Activated naive CD8-positive, alpha-beta T cell (primary cell): ENCODE results near the gene GPR171.

Experiments
- H3K27ac Mint-ChIP-seq: one replicate; pipeline ENCODE4 v1.8.0; 2021; ENCODE audit warnings: mixed read lengths
- H3K27me3 Mint-ChIP-seq: one replicate; pipeline ENCODE4 v1.8.0; 2021; ENCODE audit warnings: mixed read lengths
- H3K36me3 Mint-ChIP-seq: one replicate; pipeline ENCODE4 v1.8.0; 2021; ENCODE audit warnings: mixed read lengths
- H3K4me1 Mint-ChIP-seq: one replicate; pipeline ENCODE4 v1.8.0; 2021; ENCODE audit warnings: low read depth, mixed read lengths
- H3K4me3 Mint-ChIP-seq: one replicate; pipeline ENCODE4 v1.8.0; 2021; ENCODE audit warnings: mild to moderate bottlenecking, mixed read lengths
- H3K9me3 Mint-ChIP-seq: one replicate; pipeline ENCODE4 v1.8.0; 2021; ENCODE audit warnings: low read depth, mixed read lengths

Gene GPR171

GRCh38 chr3:151201051-151201730 lies 1.8 kb downstream of the GPR171 start:
- H3K9me3 Mint-ChIP-seq: no peaks in the 10 kb centered on the region
- peak overlapping the region; percentile 96 for H3K27ac Mint-ChIP-seq
- peaks cover 24% of the 10 kb centered on the region for H3K36me3 Mint-ChIP-seq
- H3K4me1 Mint-ChIP-seq: peaks cover 78% of the 10 kb centered on the region
- no peaks in the 10 kb centered on the region for H3K27me3 Mint-ChIP-seq
- peak overlapping the region; percentile 90 for H3K4me3 Mint-ChIP-seq

- Mint-ChIP-seq H3K4me3 (peak overlapping the region; percentile 90), H3K4me1 (peaks cover 76% of the 10 kb centered on the region), H3K9me3 (no peaks in the 10 kb centered on the region), H3K27ac (peak overlapping the region; percentile 96), H3K36me3 (peaks cover 24% of the 10 kb centered on the region), H3K27me3 (no peaks in the 10 kb centered on the region)
Observed at GRCh38 chr3:151200586-151200985, 2.4 kb downstream of the GPR171 start.

- H3K4me1 Mint-ChIP-seq: peaks cover 68% of the 10 kb centered on the region
- H3K9me3 Mint-ChIP-seq: no peaks in the 10 kb centered on the region
- peaks cover 24% of the 10 kb centered on the region for H3K36me3 Mint-ChIP-seq
- peak overlapping the region; percentile 96 for H3K27ac Mint-ChIP-seq
- peak overlapping the region; percentile 90 for H3K4me3 Mint-ChIP-seq
- no peaks in the 10 kb centered on the region for H3K27me3 Mint-ChIP-seq
Observed at GRCh38 chr3:151199554-151200438, 3.2 kb downstream of the GPR171 start.

- Mint-ChIP-seq H3K4me1 (peaks cover 59% of the 10 kb centered on the region), H3K27me3 (no peaks in the 10 kb centered on the region), H3K27ac (peak overlapping the region; percentile 96), H3K36me3 (peaks cover 24% of the 10 kb centered on the region), H3K9me3 (no peaks in the 10 kb centered on the region), H3K4me3 (peak overlapping the region; percentile 90)
Observed at GRCh38 chr3:151198849-151199248, 4.2 kb downstream of the GPR171 start.

DNA sequence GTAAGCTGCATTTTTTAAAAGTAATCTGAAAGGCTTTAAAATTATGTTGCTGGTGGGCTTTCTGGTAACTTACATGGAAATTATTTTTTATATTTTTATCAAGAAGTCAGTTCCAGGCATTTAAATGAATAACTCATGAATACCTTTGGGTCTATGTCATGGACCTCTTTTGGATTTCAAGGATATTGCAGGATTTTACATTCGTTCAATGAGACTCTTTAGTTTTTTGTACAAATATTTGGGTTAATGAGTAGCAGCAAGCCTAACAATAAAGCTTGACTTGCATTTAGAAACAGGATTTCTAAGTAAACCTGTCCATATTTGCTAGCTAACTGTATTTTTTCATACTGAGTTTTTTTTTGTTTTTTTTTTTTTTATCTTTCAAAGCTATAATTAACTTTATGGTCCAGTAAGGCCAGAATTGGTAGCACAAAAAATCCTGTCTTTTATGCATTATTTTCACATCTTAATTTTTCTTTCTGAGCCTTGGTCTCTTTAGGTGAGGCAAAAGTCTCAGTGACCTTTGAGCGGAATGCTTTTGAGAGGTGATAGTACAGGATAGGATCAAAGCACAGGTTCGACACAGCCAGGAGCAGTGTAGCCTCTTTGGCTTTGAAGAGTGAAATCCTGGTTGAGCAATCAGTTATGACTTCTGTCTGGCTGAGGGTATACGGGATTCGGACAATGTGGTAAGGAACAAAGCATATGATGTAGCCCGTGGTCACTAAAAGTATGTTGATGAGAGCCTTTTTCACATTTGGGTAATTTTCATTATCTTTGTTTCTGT lies 4.8 kb downstream of the GPR171 start:
- Mint-ChIP-seq H3K27ac (peak overlapping the region; percentile 96), H3K36me3 (peaks cover 26% of the 10 kb centered on the region), H3K4me1 (peaks cover 54% of the 10 kb centered on the region), H3K9me3 (no peaks in the 10 kb centered on the region), H3K4me3 (peak overlapping the region; percentile 90), H3K27me3 (no peaks in the 10 kb centered on the region)

DNA sequence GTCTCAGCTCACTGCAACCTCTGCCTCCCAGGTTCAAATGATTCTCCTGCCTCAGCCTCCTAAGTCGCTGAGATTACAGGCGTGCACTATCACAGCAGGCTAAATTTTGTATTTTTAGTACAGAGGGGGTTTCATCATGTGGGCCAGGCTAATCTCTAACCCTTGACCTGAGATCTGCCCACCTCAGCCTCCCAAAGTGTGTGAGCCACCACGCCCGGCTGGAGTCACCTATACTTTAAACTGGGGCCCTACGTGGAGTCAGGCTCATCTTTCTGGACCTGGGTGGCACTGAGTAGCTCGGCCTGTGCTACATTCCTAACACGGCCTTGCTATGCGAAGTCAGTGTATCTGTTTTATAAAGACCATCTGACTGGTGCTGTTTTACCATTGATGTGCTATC lies 5.8 kb downstream of the GPR171 start:
- H3K27ac Mint-ChIP-seq: no peak overlapping the region
- H3K36me3 Mint-ChIP-seq: peaks cover 28% of the 10 kb centered on the region

DNA sequence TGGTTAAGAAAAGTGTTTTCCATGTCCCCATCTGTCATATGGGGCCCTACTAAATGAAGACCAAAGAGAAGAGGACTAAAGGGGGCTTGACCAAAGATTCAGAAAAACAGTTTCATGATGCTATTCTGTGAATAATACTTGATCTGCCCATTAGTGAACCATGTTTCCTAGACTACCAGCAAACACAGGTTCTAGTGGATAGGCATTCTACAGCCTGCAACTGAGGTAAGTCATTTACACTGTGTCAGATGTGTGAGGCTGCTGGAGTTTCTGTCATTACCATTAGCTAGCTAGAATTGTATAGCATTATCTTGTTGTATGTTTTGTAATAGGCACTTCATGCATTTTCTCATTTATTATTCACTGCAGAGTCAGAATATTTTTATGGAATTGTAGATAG lies 6.6 kb downstream of the GPR171 start:
- Mint-ChIP-seq H3K27me3 (no peaks in the 10 kb centered on the region), H3K27ac (no peak overlapping the region), H3K4me3 (no peak overlapping the region), H3K9me3 (no peaks in the 10 kb centered on the region), H3K4me1 (peaks cover 44% of the 10 kb centered on the region), H3K36me3 (peaks cover 26% of the 10 kb centered on the region)

More for the DNA sequence above, 5.8 kb downstream of the GPR171 start:
- Mint-ChIP-seq H3K27me3 (no peaks in the 10 kb centered on the region), H3K4me1 (peaks cover 50% of the 10 kb centered on the region), H3K4me3 (no peak overlapping the region), H3K9me3 (no peaks in the 10 kb centered on the region)

- H3K27ac Mint-ChIP-seq: peak overlapping the region; percentile 18
- peaks cover 22% of the 10 kb centered on the region for H3K36me3 Mint-ChIP-seq
- H3K4me3 Mint-ChIP-seq: no peak overlapping the region
- peaks cover 45% of the 10 kb centered on the region for H3K4me1 Mint-ChIP-seq
- no peaks in the 10 kb centered on the region for H3K27me3 Mint-ChIP-seq
- H3K9me3 Mint-ChIP-seq: peaks cover 3% of the 10 kb centered on the region
Observed at GRCh38 chr3:151195826-151196225, 7.2 kb downstream of the GPR171 start.

DNA sequence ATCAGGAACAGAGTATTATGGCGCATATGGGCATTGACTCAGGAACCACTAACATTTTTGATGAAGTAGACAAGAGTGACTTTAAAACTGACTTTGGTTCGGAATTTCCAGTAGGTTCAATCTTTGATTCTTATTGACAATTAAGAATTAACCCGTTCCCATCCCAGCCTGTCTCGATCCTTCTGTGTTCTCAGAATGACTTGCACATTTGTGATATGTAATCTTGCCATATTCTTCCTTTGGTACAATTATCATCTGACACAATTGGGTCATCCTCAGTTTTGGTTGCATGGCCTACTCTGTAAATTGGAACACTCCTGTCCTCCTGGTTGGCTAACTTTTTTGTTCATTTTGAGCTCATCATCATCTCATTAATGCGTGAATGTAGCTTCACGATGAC lies 10.5 kb downstream of the GPR171 start:
- Mint-ChIP-seq H3K9me3 (peaks cover 6% of the 10 kb centered on the region), H3K27ac (no peak overlapping the region), H3K4me1 (peaks cover 33% of the 10 kb centered on the region), H3K27me3 (no peaks in the 10 kb centered on the region), H3K4me3 (no peak overlapping the region), H3K36me3 (peaks cover 3% of the 10 kb centered on the region)

- Mint-ChIP-seq H3K4me1 (peaks cover 28% of the 10 kb centered on the region), H3K4me3 (no peak overlapping the region), H3K9me3 (peaks cover 6% of the 10 kb centered on the region), H3K36me3 (peaks cover 3% of the 10 kb centered on the region), H3K27ac (peak overlapping the region; percentile 92), H3K27me3 (no peaks in the 10 kb centered on the region)
Observed at GRCh38 chr3:151191095-151191494, 11.9 kb downstream of the GPR171 start.

DNA sequence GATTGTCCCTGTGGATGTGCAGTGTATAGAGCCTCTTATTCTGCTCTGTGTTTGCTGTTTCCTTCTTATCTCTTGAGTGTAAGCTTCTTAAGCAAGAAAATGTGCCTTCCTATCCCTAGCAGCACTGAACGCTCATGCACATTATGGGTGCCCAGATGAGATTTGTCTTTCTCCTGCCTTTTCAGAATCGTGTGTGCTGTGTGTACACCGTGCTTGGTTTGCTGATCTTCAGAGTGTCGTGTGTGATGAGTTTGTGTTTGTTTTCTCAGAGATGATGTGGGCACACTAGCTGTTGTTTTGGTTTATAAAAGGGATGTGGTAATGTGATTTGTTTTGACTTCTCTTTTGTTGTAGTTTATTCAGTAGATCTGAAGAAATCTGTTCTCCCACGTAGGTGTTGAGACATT lies 19.7 kb downstream of the GPR171 start:
- Mint-ChIP-seq H3K4me3 (peak overlapping the region; percentile 70), H3K36me3 (no peaks in the 10 kb centered on the region), H3K27me3 (no peaks in the 10 kb centered on the region), H3K4me1 (peaks cover 27% of the 10 kb centered on the region), H3K9me3 (no peaks in the 10 kb centered on the region), H3K27ac (peak overlapping the region; percentile 38)

- no peaks in the 10 kb centered on the region for H3K9me3 Mint-ChIP-seq
- H3K27ac Mint-ChIP-seq: peak overlapping the region; percentile 4
- no peaks in the 10 kb centered on the region for H3K36me3 Mint-ChIP-seq
- H3K4me3 Mint-ChIP-seq: no peak overlapping the region
- H3K27me3 Mint-ChIP-seq: no peaks in the 10 kb centered on the region
- H3K4me1 Mint-ChIP-seq: peaks cover 27% of the 10 kb centered on the region
Observed at GRCh38 chr3:151182349-151183079, 20.5 kb downstream of the GPR171 start.

- no peak overlapping the region for H3K4me3 Mint-ChIP-seq
- no peaks in the 10 kb centered on the region for H3K27me3 Mint-ChIP-seq
- no peak overlapping the region for H3K27ac Mint-ChIP-seq
- peaks cover 17% of the 10 kb centered on the region for H3K4me1 Mint-ChIP-seq
- H3K36me3 Mint-ChIP-seq: no peaks in the 10 kb centered on the region
- no peaks in the 10 kb centered on the region for H3K9me3 Mint-ChIP-seq
Observed at GRCh38 chr3:151178208-151178845, 24.7 kb downstream of the GPR171 start.

DNA sequence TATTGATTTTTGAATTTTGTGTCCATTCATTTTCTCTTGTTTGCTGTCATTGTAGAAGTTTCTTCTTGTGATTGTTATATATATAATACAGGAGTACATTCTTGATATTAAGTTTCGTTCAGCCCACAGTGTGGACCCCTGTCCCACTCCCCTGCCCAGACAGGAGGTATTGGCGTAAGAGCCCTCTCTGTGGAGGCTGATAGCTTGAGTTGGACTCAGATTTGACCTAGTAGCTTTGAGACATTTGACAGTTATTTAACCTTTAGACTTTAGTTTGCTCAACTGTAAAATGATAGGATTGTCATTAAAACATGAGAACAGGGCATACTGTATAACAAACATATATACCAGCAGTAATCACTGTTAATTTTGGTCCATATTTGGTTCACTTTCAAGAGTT lies 27.1 kb downstream of the GPR171 start:
- no peak overlapping the region for H3K27ac Mint-ChIP-seq
- H3K4me1 Mint-ChIP-seq: peaks cover 22% of the 10 kb centered on the region
- H3K4me3 Mint-ChIP-seq: no peak overlapping the region
- H3K27me3 Mint-ChIP-seq: no peaks in the 10 kb centered on the region
- no peaks in the 10 kb centered on the region for H3K36me3 Mint-ChIP-seq
- H3K9me3 Mint-ChIP-seq: no peaks in the 10 kb centered on the region
